Keratinocyte (primary cell): ENCODE measurements around the gene NSA2. TPM values are rescaled to one million over a fixed set of nuclear protein-coding genes. Genes with fewer than 3 reads are reported as not detected.

ENCODE experiments used
- DNase-seq: peaks from one replicate; pipeline ENCODE4 v3.0.0-alpha.2; 2011; ENCODE audit warnings: low read depth, missing footprints, low spot score
- FAIRE-seq: peaks from 2 replicates; lab custom pipeline; 2011; peaks lifted over from hg19 to GRCh38; lab: Jason Lieb, UNC
- H2AFZ ChIP-seq: 2 replicates; pipeline ENCODE4 v1.6.0; 2012; ENCODE audit warnings: low read length, control low read depth, inconsistent platforms; ENCODE audit not compliant: control insufficient read depth
- H3K27ac ChIP-seq: 2 replicates; pipeline ENCODE4 v1.5.1; 2011; ENCODE audit warnings: low read length; ENCODE audit not compliant: control insufficient read depth, insufficient read depth
- H3K27me3 ChIP-seq: 3 replicates; pipeline ENCODE4 v1.6.0; 2011; ENCODE audit warnings: low read length; ENCODE audit not compliant: control insufficient read depth, insufficient read depth; ENCODE audit errors: extremely low read depth
- H3K36me3 ChIP-seq, 2 experiments: 2 replicates in 1 of 2; 3 replicates in 1 of 2; pipeline ENCODE4 v1.5.1; 2011; ENCODE audit warnings: low read length in 2 of 2, mild to moderate bottlenecking in 1 of 2; ENCODE audit not compliant: control insufficient read depth in 2 of 2, insufficient read depth in 2 of 2; ENCODE audit errors: extremely low read depth in 1 of 2
- H3K4me1 ChIP-seq: 3 replicates; pipeline ENCODE4 v1.5.1; 2011; ENCODE audit warnings: low read length; ENCODE audit not compliant: control insufficient read depth, insufficient read depth; ENCODE audit errors: extremely low read depth
- H3K4me2 ChIP-seq: 3 replicates; pipeline ENCODE4 v1.6.0; 2011; ENCODE audit warnings: low read depth, low read length; ENCODE audit not compliant: control insufficient read depth, insufficient read depth; ENCODE audit errors: extremely low read depth
- H3K4me3 ChIP-seq, 3 experiments: fragments of 200-600 bp in 1 of 3; sonication (generic) in 1 of 3; 2 replicates in 2 of 3; 3 replicates in 1 of 3; pipeline ENCODE4 v1.5.1; 2011 to 2016; ENCODE audit warnings: low read length in 3 of 3, mild to moderate bottlenecking in 3 of 3, control low read depth in 2 of 3, inconsistent platforms in 1 of 3, low read depth in 1 of 3, mixed read lengths in 1 of 3, mixed run types in 1 of 3, moderate library complexity in 1 of 3; ENCODE audit not compliant: control insufficient read depth in 2 of 3, insufficient read depth in 2 of 3; ENCODE audit errors: extremely low read depth in 1 of 3
- H3K79me2 ChIP-seq: 2 replicates; pipeline ENCODE4 v1.6.0; 2012; ENCODE audit warnings: low read length; ENCODE audit not compliant: control insufficient read depth, insufficient read depth
- H3K9ac ChIP-seq: 3 replicates; pipeline ENCODE4 v1.6.0; 2011; ENCODE audit warnings: low read length; ENCODE audit not compliant: control insufficient read depth, insufficient read depth; ENCODE audit errors: extremely low read depth
- H3K9me1 ChIP-seq: 3 replicates; pipeline ENCODE4 v1.6.0; 2011; ENCODE audit warnings: low read length; ENCODE audit not compliant: control insufficient read depth, insufficient read depth; ENCODE audit errors: extremely low read depth
- H3K9me3 ChIP-seq: 2 replicates; pipeline ENCODE4 v1.5.1; 2012; ENCODE audit warnings: low read depth, low read length; ENCODE audit not compliant: control insufficient read depth
- H4K20me1 ChIP-seq: 3 replicates; pipeline ENCODE4 v1.6.0; 2011; ENCODE audit warnings: low read length; ENCODE audit not compliant: control insufficient read depth, insufficient read depth; ENCODE audit errors: extremely low read depth
- CTCF ChIP-seq, 3 experiments: IDR thresholded peaks in 1 of 3; conservative IDR thresholded peaks in 1 of 3; optimal IDR thresholded peaks in 1 of 3; 2 replicates in 2 of 3; 3 replicates in 1 of 3; pipeline versions ENCODE3 to v1.5.1; 2011; ENCODE audit warnings: low read length in 3 of 3, mild to moderate bottlenecking in 3 of 3, moderate library complexity in 2 of 3, control low read depth in 1 of 3, inconsistent platforms in 1 of 3; ENCODE audit not compliant: insufficient read depth in 2 of 3; ENCODE audit errors: extremely low read depth in 1 of 3
- EZH2 ChIP-seq: IDR thresholded peaks from one replicate; pipeline ENCODE4 v1.6.1; 2012; ENCODE audit warnings: inconsistent platforms, mild to moderate bottlenecking, low read length, moderate library complexity
- dilution Hi-C: fragments of 300-500 bp; cut with MboI; formaldehyde crosslinking; loops from one replicate; pipeline ENCODE4 v1.7.0; 2020; ENCODE audit warnings: low sequenced_read_pairs; ENCODE audit not compliant: extremely low pct_ligation_motif_present
- polyA plus RNA-seq, 5 experiments: library from polyadenylated mRNA; depleted of rRNA in 3 of 5; stranded (reverse) in 3 of 5; stranded (forward) in 1 of 5; unstranded in 1 of 5; fragments of >200 nt; gene quantifications; 1 replicate in 1 of 5; 2 replicates in 3 of 5; 3 replicates in 1 of 5; pipeline versions ENCODE4 v1.2.1 to v1.2.3, GENCODE V29; 2011 to 2012; ENCODE audit warnings: missing spikeins in 2 of 5, low read depth in 1 of 5, low replicate concordance in 1 of 5

NSA2 gene
- polyA plus RNA-seq, 1 donor (not counting 4 experiments of a cell fraction or from before 2014, with no cell fraction given), result 107 TPM

GRCh38 chr5:74778609-74779008 lies 11.6 kb downstream of the NSA2 start:
- dilution Hi-C loops, result no loop called here
- DNase-seq (no peak), FAIRE-seq (no peak)
- no peaks in the 10 kb centered on the region for H3K4me1 ChIP-seq
- H3K9ac ChIP-seq, result no peak overlapping the region
- no peak for TF ChIP-seq CTCF (optimal IDR thresholded peaks at IDR 0.05 in 1 of 3, IDR thresholded peaks at IDR 0.05 in 1 of 3, conservative IDR thresholded peaks at IDR 0.05 in 1 of 3; ENCODE audit: extremely low read depth in 1 of 3, insufficient read depth in 2 of 3, low read length in 3 of 3)
- no peak for TF ChIP-seq EZH2
- no peaks in the 10 kb centered on the region for H3K79me2 ChIP-seq
- no peaks in the 10 kb centered on the region for H4K20me1 ChIP-seq
- H3K4me2 ChIP-seq, result no peak overlapping the region
- H2AFZ ChIP-seq, result no peak overlapping the region
- no peaks in the 10 kb centered on the region for H3K9me3 ChIP-seq
- no peak overlapping the region for H3K4me3 ChIP-seq
- H3K27me3 ChIP-seq, result no peaks in the 10 kb centered on the region
- no peaks in the 10 kb centered on the region for H3K9me1 ChIP-seq
- H3K27ac ChIP-seq, result no peak overlapping the region
- H3K36me3 ChIP-seq, result peaks cover 3 to 12% of the 10 kb centered on the region in 2 experiments

GRCh38 chr5:74786851-74787250 lies 19.8 kb downstream of the NSA2 start:
- H3K9ac ChIP-seq, result no peak overlapping the region
- no peak overlapping the region for H2AFZ ChIP-seq
- no peaks in the 10 kb centered on the region for H3K27me3 ChIP-seq
- H3K9me3 ChIP-seq, result no peaks in the 10 kb centered on the region
- TF ChIP-seq EZH2, result no peak
- no peak for TF ChIP-seq CTCF (optimal IDR thresholded peaks at IDR 0.05 in 1 of 3, IDR thresholded peaks at IDR 0.05 in 1 of 3, conservative IDR thresholded peaks at IDR 0.05 in 1 of 3; ENCODE audit: extremely low read depth in 1 of 3, insufficient read depth in 2 of 3, low read length in 3 of 3)
- no peak overlapping the region for H3K27ac ChIP-seq
- H3K9me1 ChIP-seq, result no peaks in the 10 kb centered on the region
- no peak overlapping the region for H3K4me2 ChIP-seq
- no peak overlapping the region for H3K4me3 ChIP-seq
- no peak for FAIRE-seq
- H4K20me1 ChIP-seq, result no peaks in the 10 kb centered on the region
- dilution Hi-C loops, result no loop called here
- no peaks in the 10 kb centered on the region for H3K79me2 ChIP-seq
- DNase-seq, result no peak
- H3K4me1 ChIP-seq, result peaks cover 5% of the 10 kb centered on the region
- peaks cover 7 to 8% of the 10 kb centered on the region in 2 experiments for H3K36me3 ChIP-seq
